ENCODE data around the gene AGAP1.

The AGAP1 gene

GRCh38 chr2:236073867-236074655 lies 580.2 kb downstream of the AGAP1 start:
- Histone ChIP-seq H3K4me3 (ENCODE audit: insufficient read depth, low read depth, low read length) (no peak overlapping the region), H3K36me3 (ENCODE audit: control insufficient read depth, insufficient read depth, low read length) (no peaks in the 10 kb centered on the region), H3K27me3 (ENCODE audit: control insufficient read depth, insufficient read depth, low read length, poor library complexity, severe bottlenecking) (no peaks in the 10 kb centered on the region), H3K4me1 (ENCODE audit: control insufficient read depth, insufficient read depth, low read length) (peaks cover 4% of the 10 kb centered on the region), H3K27ac (ENCODE audit: insufficient read depth, low read depth, low read length, poor library complexity, severe bottlenecking) (no peak overlapping the region), H3K9me3 (ENCODE audit: control insufficient read depth, low read length) (no peaks in the 10 kb centered on the region)
- WGBS, 2 experiments, result 73 to 75% methylated on average over 7 to 8 of the region's 8 CpGs

GRCh38 chr2:236075802-236076201 lies 582.0 kb downstream of the AGAP1 start:
- H3K9me3 ChIP-seq (ENCODE audit: control insufficient read depth, low read length), result no peaks in the 10 kb centered on the region
- no peaks in the 10 kb centered on the region for H3K27me3 ChIP-seq (ENCODE audit: control insufficient read depth, insufficient read depth, low read length, poor library complexity, severe bottlenecking)
- H3K4me3 ChIP-seq (ENCODE audit: insufficient read depth, low read depth, low read length), result no peak overlapping the region
- H3K27ac ChIP-seq (ENCODE audit: insufficient read depth, low read depth, low read length, poor library complexity, severe bottlenecking), result no peak overlapping the region
- WGBS, 2 experiments, result 94 to 95% methylated on average over 11 of the region's 11 CpGs
- H3K36me3 ChIP-seq (ENCODE audit: control insufficient read depth, insufficient read depth, low read length), result no peaks in the 10 kb centered on the region
- peaks cover 4% of the 10 kb centered on the region for H3K4me1 ChIP-seq (ENCODE audit: control insufficient read depth, insufficient read depth, low read length)

- H3K4me3 ChIP-seq (ENCODE audit: insufficient read depth, low read depth, low read length), result no peak overlapping the region
- peaks cover 4% of the 10 kb centered on the region for H3K4me1 ChIP-seq (ENCODE audit: control insufficient read depth, insufficient read depth, low read length)
- H3K27me3 ChIP-seq (ENCODE audit: control insufficient read depth, insufficient read depth, low read length, poor library complexity, severe bottlenecking), result no peaks in the 10 kb centered on the region
- no peak overlapping the region for H3K27ac ChIP-seq (ENCODE audit: insufficient read depth, low read depth, low read length, poor library complexity, severe bottlenecking)
- 91 to 92% methylated on average over 14 of the region's 14 CpGs for WGBS, 2 experiments
- H3K36me3 ChIP-seq (ENCODE audit: control insufficient read depth, insufficient read depth, low read length), result no peaks in the 10 kb centered on the region
- no peaks in the 10 kb centered on the region for H3K9me3 ChIP-seq (ENCODE audit: control insufficient read depth, low read length)
These were observed 584.7 kb downstream of the AGAP1 start for GRCh38 chr2:236078297-236079255.

- no peak overlapping the region for H3K4me3 ChIP-seq (ENCODE audit: insufficient read depth, low read depth, low read length)
- H3K27ac ChIP-seq (ENCODE audit: insufficient read depth, low read depth, low read length, poor library complexity, severe bottlenecking), result no peak overlapping the region
- no peaks in the 10 kb centered on the region for H3K27me3 ChIP-seq (ENCODE audit: control insufficient read depth, insufficient read depth, low read length, poor library complexity, severe bottlenecking)
- H3K4me1 ChIP-seq (ENCODE audit: control insufficient read depth, insufficient read depth, low read length), result peaks cover 4% of the 10 kb centered on the region
- 97 to 99% methylated on average over 3 of the region's 3 CpGs for WGBS, 2 experiments
- H3K9me3 ChIP-seq (ENCODE audit: control insufficient read depth, low read length), result no peaks in the 10 kb centered on the region
- H3K36me3 ChIP-seq (ENCODE audit: control insufficient read depth, insufficient read depth, low read length), result no peaks in the 10 kb centered on the region
These were observed 586.6 kb downstream of the AGAP1 start for GRCh38 chr2:236080412-236080811.

GRCh38 chr2:236081171-236081570 lies 587.3 kb downstream of the AGAP1 start:
- H3K27me3 ChIP-seq (ENCODE audit: control insufficient read depth, insufficient read depth, low read length, poor library complexity, severe bottlenecking), result no peaks in the 10 kb centered on the region
- no peaks in the 10 kb centered on the region for H3K9me3 ChIP-seq (ENCODE audit: control insufficient read depth, low read length)
- H3K4me3 ChIP-seq (ENCODE audit: insufficient read depth, low read depth, low read length), result no peak overlapping the region
- H3K27ac ChIP-seq (ENCODE audit: insufficient read depth, low read depth, low read length, poor library complexity, severe bottlenecking), result no peak overlapping the region
- peaks cover 11% of the 10 kb centered on the region for H3K4me1 ChIP-seq (ENCODE audit: control insufficient read depth, insufficient read depth, low read length)
- no peaks in the 10 kb centered on the region for H3K36me3 ChIP-seq (ENCODE audit: control insufficient read depth, insufficient read depth, low read length)
- 93 to 96% methylated on average over 11 of the region's 11 CpGs for WGBS, 2 experiments

- Histone ChIP-seq H3K27me3 (ENCODE audit: control insufficient read depth, insufficient read depth, low read length, poor library complexity, severe bottlenecking) (no peaks in the 10 kb centered on the region), H3K4me1 (ENCODE audit: control insufficient read depth, insufficient read depth, low read length) (peaks cover 20% of the 10 kb centered on the region), H3K36me3 (ENCODE audit: control insufficient read depth, insufficient read depth, low read length) (no peaks in the 10 kb centered on the region), H3K9me3 (ENCODE audit: control insufficient read depth, low read length) (no peaks in the 10 kb centered on the region), H3K4me3 (ENCODE audit: insufficient read depth, low read depth, low read length) (no peak overlapping the region), H3K27ac (ENCODE audit: insufficient read depth, low read depth, low read length, poor library complexity, severe bottlenecking) (no peak overlapping the region)
- WGBS, 2 experiments, result 82 to 83% methylated on average over 8 of the region's 8 CpGs
These were observed 588.2 kb downstream of the AGAP1 start for GRCh38 chr2:236082061-236082460.

GRCh38 chr2:236083934-236084333 lies 590.1 kb downstream of the AGAP1 start:
- H3K4me1 ChIP-seq (ENCODE audit: control insufficient read depth, insufficient read depth, low read length), result peaks cover 24% of the 10 kb centered on the region
- WGBS, 2 experiments, result 61 to 62% methylated on average over 6 to 8 of the region's 8 CpGs
- H3K9me3 ChIP-seq (ENCODE audit: control insufficient read depth, low read length), result no peaks in the 10 kb centered on the region
- no peak overlapping the region for H3K4me3 ChIP-seq (ENCODE audit: insufficient read depth, low read depth, low read length)
- H3K27ac ChIP-seq (ENCODE audit: insufficient read depth, low read depth, low read length, poor library complexity, severe bottlenecking), result no peak overlapping the region
- no peaks in the 10 kb centered on the region for H3K27me3 ChIP-seq (ENCODE audit: control insufficient read depth, insufficient read depth, low read length, poor library complexity, severe bottlenecking)
- no peaks in the 10 kb centered on the region for H3K36me3 ChIP-seq (ENCODE audit: control insufficient read depth, insufficient read depth, low read length)

GRCh38 chr2:236085211-236085610 lies 591.4 kb downstream of the AGAP1 start:
- whole genome bisulfite sequencing, 2 experiments, result 50 to 66% methylated on average over 2 of the region's 2 CpGs
- Histone ChIP-seq H3K27me3 (ENCODE audit: control insufficient read depth, insufficient read depth, low read length, poor library complexity, severe bottlenecking) (no peaks in the 10 kb centered on the region), H3K9me3 (ENCODE audit: control insufficient read depth, low read length) (no peaks in the 10 kb centered on the region), H3K4me3 (ENCODE audit: insufficient read depth, low read depth, low read length) (no peak overlapping the region), H3K36me3 (ENCODE audit: control insufficient read depth, insufficient read depth, low read length) (no peaks in the 10 kb centered on the region), H3K27ac (ENCODE audit: insufficient read depth, low read depth, low read length, poor library complexity, severe bottlenecking) (no peak overlapping the region), H3K4me1 (ENCODE audit: control insufficient read depth, insufficient read depth, low read length) (peaks cover 24% of the 10 kb centered on the region)

- Histone ChIP-seq H3K4me3 (ENCODE audit: insufficient read depth, low read depth, low read length) (no peak overlapping the region), H3K9me3 (ENCODE audit: control insufficient read depth, low read length) (no peaks in the 10 kb centered on the region), H3K27me3 (ENCODE audit: control insufficient read depth, insufficient read depth, low read length, poor library complexity, severe bottlenecking) (no peaks in the 10 kb centered on the region), H3K4me1 (ENCODE audit: control insufficient read depth, insufficient read depth, low read length) (peaks cover 24% of the 10 kb centered on the region), H3K36me3 (ENCODE audit: control insufficient read depth, insufficient read depth, low read length) (no peaks in the 10 kb centered on the region), H3K27ac (ENCODE audit: insufficient read depth, low read depth, low read length, poor library complexity, severe bottlenecking) (no peak overlapping the region)
- 12 to 19% methylated on average over 7 of the region's 7 CpGs for WGBS, 2 experiments
These were observed 591.8 kb downstream of the AGAP1 start for GRCh38 chr2:236085647-236086046.

- H3K27ac ChIP-seq (ENCODE audit: insufficient read depth, low read depth, low read length, poor library complexity, severe bottlenecking), result peak overlapping the region; percentile 3
- WGBS, 2 experiments, result 10 to 15% methylated on average over 4 to 5 of the region's 6 CpGs
- no peaks in the 10 kb centered on the region for H3K27me3 ChIP-seq (ENCODE audit: control insufficient read depth, insufficient read depth, low read length, poor library complexity, severe bottlenecking)
- no peak overlapping the region for H3K4me3 ChIP-seq (ENCODE audit: insufficient read depth, low read depth, low read length)
- no peaks in the 10 kb centered on the region for H3K9me3 ChIP-seq (ENCODE audit: control insufficient read depth, low read length)
- H3K36me3 ChIP-seq (ENCODE audit: control insufficient read depth, insufficient read depth, low read length), result no peaks in the 10 kb centered on the region
- H3K4me1 ChIP-seq (ENCODE audit: control insufficient read depth, insufficient read depth, low read length), result peaks cover 24% of the 10 kb centered on the region
These were observed 592.6 kb downstream of the AGAP1 start for GRCh38 chr2:236086403-236086970.
